ENCODE results near the gene MATCAP1.

DNA sequence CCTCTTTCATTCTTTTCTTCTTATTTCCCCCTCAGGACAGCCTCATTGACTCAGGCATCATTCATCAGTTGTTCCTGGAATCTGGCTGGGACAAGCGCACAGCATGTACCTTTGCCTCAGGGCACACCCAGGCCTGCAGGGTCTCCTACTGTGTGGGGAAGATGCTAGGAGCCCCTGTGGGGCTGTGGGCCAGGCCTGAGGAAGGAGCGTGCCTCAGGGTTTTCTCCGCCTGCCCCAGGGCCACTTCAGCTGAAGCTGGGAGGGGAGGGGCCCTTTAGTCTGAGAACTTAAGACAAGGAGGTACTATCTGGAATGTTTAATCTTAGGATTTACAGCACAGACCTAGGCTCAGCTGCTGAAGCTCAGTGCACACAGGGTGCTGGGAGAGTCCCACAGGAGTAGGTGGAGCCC, 23.1 kb upstream of the MATCAP1 start:
- TF ChIP-seq, protein P1, sequence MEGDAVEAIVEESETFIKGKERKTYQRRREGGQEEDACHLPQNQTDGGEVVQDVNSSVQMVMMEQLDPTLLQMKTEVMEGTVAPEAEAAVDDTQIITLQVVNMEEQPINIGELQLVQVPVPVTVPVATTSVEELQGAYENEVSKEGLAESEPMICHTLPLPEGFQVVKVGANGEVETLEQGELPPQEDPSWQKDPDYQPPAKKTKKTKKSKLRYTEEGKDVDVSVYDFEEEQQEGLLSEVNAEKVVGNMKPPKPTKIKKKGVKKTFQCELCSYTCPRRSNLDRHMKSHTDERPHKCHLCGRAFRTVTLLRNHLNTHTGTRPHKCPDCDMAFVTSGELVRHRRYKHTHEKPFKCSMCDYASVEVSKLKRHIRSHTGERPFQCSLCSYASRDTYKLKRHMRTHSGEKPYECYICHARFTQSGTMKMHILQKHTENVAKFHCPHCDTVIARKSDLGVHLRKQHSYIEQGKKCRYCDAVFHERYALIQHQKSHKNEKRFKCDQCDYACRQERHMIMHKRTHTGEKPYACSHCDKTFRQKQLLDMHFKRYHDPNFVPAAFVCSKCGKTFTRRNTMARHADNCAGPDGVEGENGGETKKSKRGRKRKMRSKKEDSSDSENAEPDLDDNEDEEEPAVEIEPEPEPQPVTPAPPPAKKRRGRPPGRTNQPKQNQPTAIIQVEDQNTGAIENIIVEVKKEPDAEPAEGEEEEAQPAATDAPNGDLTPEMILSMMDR (conservative IDR thresholded peaks at IDR 0.05 in 1 of 2, IDR thresholded peaks at IDR 0.05 in 1 of 2; ENCODE audit: low read depth in 1 of 2, low read length in 2 of 2): no peak
- no peak for TF ChIP-seq EZH2 (IDR thresholded peaks at IDR 0.05; ENCODE audit: low read length, missing control alignments)

Measured in fibroblast of lung (primary cell).